Measurements from ENCODE around the gene ARID5A. TPM values are rescaled to one million over a fixed set of nuclear protein-coding genes. Genes with fewer than 3 reads are reported as not detected.
A peak's percentile ranks its signal among the peaks of the same experiment; 100 is the strongest.

ARID5A gene
- total RNA-seq, 1 donor from 2014 or later: 9.6 TPM

- no peak for DNase-seq (ENCODE audit: low read depth in 2 of 2)
These were observed 30.3 kb upstream of the ARID5A start for GRCh38 chr2:96506016-96506906.

- no peak for DNase-seq (ENCODE audit: low read depth in 2 of 2)
These were observed 29.7 kb upstream of the ARID5A start for GRCh38 chr2:96506907-96507240.

- DNase-seq (ENCODE audit: low read depth in 2 of 2): peak in 1 of 2 donors; percentile 61
These were observed 28.5 kb upstream of the ARID5A start for GRCh38 chr2:96507957-96508520.

- DNase-seq (ENCODE audit: low read depth in 2 of 2): no peak
These were observed 27.9 kb upstream of the ARID5A start for GRCh38 chr2:96508521-96509113.

- DNase-seq (ENCODE audit: low read depth in 2 of 2): peak; percentile 60 to 87
These were observed 27.3 kb upstream of the ARID5A start for GRCh38 chr2:96509114-96509846.

- DNase-seq (ENCODE audit: low read depth in 2 of 2): no peak
These were observed 26.7 kb upstream of the ARID5A start for GRCh38 chr2:96509847-96510230.

GRCh38 chr2:96510931-96511595 is 25.5 kb upstream of the ARID5A start:
- no peak for DNase-seq (ENCODE audit: low read depth in 2 of 2)

- DNase-seq (ENCODE audit: low read depth in 2 of 2): no peak
These were observed 24.7 kb upstream of the ARID5A start for GRCh38 chr2:96511851-96512250.

- no peak for DNase-seq (ENCODE audit: low read depth in 2 of 2)
These were observed 24.2 kb upstream of the ARID5A start for GRCh38 chr2:96512341-96512740.

- no peak for DNase-seq (ENCODE audit: low read depth in 2 of 2)
These were observed 22.0 kb upstream of the ARID5A start for GRCh38 chr2:96514521-96514920.

- no peak for DNase-seq (ENCODE audit: low read depth in 2 of 2)
These were observed 19.5 kb upstream of the ARID5A start for GRCh38 chr2:96517079-96517478.

- no peak for DNase-seq (ENCODE audit: low read depth in 2 of 2)
These were observed 16.3 kb upstream of the ARID5A start for GRCh38 chr2:96520231-96520630.

GRCh38 chr2:96520697-96521096 is 15.9 kb upstream of the ARID5A start:
- no peak for DNase-seq (ENCODE audit: low read depth in 2 of 2)

- DNase-seq (ENCODE audit: low read depth in 2 of 2): no peak
These were observed 15.3 kb upstream of the ARID5A start for GRCh38 chr2:96521219-96521618.

GRCh38 chr2:96522304-96523203 is 14.0 kb upstream of the ARID5A start:
- DNase-seq (ENCODE audit: low read depth in 2 of 2): no peak

- no peak for DNase-seq (ENCODE audit: low read depth in 2 of 2)
These were observed 12.7 kb upstream of the ARID5A start for GRCh38 chr2:96523659-96524481.

GRCh38 chr2:96524482-96525210 is 11.9 kb upstream of the ARID5A start:
- DNase-seq (ENCODE audit: low read depth in 2 of 2): no peak

GRCh38 chr2:96525211-96525507 is 11.4 kb upstream of the ARID5A start:
- DNase-seq (ENCODE audit: low read depth in 2 of 2): no peak

- DNase-seq (ENCODE audit: low read depth in 2 of 2): no peak
These were observed 10.4 kb upstream of the ARID5A start for GRCh38 chr2:96526101-96526591.
